ENCODE results near the gene GSK3A.

DNA sequence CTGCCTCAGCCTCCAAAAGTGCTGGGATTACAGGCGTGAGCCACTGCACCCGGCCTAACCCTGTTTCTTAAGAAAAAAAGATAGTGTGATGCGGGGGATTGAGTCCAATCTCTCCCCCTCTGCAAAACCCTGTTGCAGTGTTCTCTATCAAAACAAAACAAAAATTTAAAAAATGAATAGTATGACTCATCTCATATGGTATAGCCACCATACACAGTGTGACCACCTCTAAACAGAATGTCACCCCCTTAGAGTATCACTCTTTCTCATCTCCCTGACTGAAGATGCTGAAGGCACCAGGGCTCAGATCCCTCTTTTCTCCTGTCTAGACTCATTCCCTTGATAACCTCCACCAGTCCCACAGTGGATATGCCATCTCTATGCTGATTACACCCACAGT, 19.4 kb upstream of the GSK3A start:
- TF ChIP-seq, protein P1, sequence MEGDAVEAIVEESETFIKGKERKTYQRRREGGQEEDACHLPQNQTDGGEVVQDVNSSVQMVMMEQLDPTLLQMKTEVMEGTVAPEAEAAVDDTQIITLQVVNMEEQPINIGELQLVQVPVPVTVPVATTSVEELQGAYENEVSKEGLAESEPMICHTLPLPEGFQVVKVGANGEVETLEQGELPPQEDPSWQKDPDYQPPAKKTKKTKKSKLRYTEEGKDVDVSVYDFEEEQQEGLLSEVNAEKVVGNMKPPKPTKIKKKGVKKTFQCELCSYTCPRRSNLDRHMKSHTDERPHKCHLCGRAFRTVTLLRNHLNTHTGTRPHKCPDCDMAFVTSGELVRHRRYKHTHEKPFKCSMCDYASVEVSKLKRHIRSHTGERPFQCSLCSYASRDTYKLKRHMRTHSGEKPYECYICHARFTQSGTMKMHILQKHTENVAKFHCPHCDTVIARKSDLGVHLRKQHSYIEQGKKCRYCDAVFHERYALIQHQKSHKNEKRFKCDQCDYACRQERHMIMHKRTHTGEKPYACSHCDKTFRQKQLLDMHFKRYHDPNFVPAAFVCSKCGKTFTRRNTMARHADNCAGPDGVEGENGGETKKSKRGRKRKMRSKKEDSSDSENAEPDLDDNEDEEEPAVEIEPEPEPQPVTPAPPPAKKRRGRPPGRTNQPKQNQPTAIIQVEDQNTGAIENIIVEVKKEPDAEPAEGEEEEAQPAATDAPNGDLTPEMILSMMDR (IDR thresholded peaks at IDR 0.05; ENCODE audit: poor library complexity) = no peak
- TF ChIP-seq EZH2 (IDR thresholded peaks at IDR 0.05; ENCODE audit: borderline replicate concordance) = no peak
- no peak for TF ChIP-seq EZH2phosphoT487 (IDR thresholded peaks at IDR 0.05; ENCODE audit: low read depth, severe bottlenecking, unreplicated experiment)
